GM18867 (cell line): ENCODE results near the gene SCAPER.
"Not testable (repeated sequence)": the region's sequence is repeated elsewhere in the genome, so short reads cannot be mapped to it uniquely, and the experiment has no call there.

Experiments
- ATAC-seq: cut with Tn5 transposase; IDR thresholded peaks from one replicate; pipeline ENCODE4 v1.9.1; 2021; ENCODE audit warnings: mild to moderate bottlenecking, moderate library complexity; ENCODE audit not compliant: unreplicated experiment

Gene SCAPER

DNA sequence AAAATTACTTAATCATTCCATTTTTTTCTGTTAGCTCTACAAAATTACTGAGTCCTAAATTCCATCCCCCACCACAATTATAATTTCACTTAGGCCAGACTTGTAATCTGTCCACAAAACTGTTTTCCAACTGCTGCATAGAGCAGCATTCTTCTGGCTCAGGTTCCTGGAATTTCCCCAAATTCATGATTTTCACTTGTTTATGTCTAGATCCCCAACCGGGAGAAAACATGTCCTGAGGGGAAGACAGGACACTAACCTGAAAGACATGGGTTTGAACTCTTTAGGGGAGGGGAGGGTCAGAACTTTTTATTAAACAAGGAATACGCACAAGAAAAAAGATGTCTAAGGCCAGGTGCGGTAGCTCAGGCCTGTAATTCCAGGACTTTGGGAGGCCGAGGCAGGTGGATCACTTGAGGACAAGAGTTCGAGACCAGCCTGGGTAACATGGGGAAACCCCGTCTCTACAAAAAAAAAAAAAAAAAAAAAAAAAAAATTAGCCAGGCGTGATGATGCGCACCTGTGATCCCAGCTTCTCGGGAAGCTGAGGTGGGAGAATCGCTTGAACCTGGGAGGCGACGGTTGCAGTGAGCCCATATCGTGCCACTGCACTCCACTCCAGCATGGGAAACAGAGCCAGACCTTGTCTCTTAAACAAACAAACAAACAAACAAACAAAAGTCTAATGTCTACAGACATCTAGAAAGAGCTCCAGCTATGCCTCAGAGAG is 595.4 kb downstream of the SCAPER start:
- ATAC-seq: no peak

DNA sequence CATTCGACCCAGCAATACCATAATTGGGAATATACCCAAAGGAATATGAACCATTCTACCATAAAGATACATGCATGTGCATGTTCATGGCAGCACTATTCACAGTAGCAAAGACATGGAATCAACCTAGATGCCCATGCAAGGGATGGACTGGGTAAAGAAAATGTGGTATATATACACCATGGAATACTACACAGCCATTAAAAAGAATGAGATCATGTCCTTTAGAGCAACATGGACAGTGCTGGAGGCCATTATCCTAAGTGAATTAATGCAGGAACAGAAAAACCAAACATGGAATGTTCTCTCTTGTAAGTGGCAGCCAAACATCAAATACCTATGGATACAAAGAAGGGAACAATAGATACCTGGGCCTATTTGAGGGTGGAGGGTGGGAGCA is 601.2 kb downstream of the SCAPER start:
- no peak for ATAC-seq

DNA sequence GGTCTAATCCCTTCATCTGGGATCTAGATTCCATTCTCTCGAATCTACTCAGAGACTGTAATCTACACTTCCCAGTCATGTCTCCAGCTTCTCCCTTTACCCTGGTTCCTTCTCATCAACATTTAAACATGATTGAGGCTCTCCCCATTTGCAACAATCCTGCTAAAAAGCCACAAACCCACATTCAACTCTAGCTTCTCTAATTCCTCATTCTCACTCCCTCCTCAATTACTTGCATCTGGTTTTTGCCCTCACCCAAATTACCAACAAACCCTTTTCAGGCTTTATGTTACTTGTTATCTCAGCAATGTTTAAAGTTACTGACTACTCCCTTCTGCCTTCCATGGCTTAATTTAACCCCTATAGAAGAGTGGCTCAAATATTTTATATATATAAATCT is 605.4 kb downstream of the SCAPER start:
- ATAC-seq: no peak

DNA sequence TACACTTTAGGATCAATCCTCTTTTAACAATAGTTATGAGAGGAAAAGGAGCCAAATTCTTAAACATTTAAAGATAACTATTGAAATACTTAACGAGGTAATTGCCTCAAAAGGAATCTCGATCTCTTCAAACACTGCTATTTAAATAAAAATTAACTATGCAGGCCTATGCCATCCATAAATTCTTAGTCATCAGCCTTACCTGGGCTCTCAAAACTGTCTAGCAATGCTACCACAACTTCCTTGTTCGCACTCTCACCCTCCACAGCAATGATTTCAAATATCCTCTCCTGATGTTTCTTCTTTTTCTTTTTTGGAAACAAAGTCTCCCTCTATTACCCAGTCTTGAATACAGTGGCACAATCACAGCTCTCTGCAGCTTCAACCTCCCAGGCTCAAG is 606.2 kb downstream of the SCAPER start:
- ATAC-seq: no peak

DNA sequence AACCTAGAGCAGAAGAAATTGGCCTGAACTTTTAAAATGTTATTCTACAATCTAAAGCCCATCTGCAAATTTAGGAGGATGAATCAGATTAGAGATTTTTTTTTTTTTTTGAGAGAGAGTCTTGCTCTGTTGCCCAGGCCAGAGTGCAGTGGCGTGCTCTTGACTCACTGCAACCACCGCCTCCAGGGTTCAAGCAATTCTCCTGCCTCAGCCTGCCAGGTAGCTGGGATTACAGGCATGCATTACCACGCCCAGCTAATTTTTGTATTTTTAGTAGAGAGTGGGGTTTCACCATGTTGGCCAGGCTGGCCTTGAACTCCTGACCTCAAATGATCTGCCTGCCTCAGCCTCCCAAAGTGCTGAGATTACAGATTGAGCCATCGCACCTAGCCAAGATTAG is 607.2 kb downstream of the SCAPER start:
- ATAC-seq: not testable (repeated sequence)
